ENCODE measurements around the gene FOXL1.

FOXL1 gene

GRCh38 chr16:86576591-86577313, 1.6 kb upstream of the FOXL1 start:
- H3K4me3 ChIP-seq (ENCODE audit: low read length), result peak overlapping the region; percentile 65
- DNase-seq (ENCODE audit: low read depth), result no peak
- TF ChIP-seq CTCF (conservative IDR thresholded peaks at IDR 0.05; ENCODE audit: low read depth, low read length), result no peak

GRCh38 chr16:86577314-86577971, 906 bp upstream of the FOXL1 start:
- peak overlapping the region; percentile 6 for H3K4me3 ChIP-seq (ENCODE audit: low read length)
- no peak for DNase-seq (ENCODE audit: low read depth)
- TF ChIP-seq CTCF (conservative IDR thresholded peaks at IDR 0.05; ENCODE audit: low read depth, low read length), result no peak

- no peak for DNase-seq (ENCODE audit: low read depth)
- no peak for TF ChIP-seq CTCF (conservative IDR thresholded peaks at IDR 0.05; ENCODE audit: low read depth, low read length)
- H3K4me3 ChIP-seq (ENCODE audit: low read length), result peak overlapping the region; percentile 53
Observed at GRCh38 chr16:86578611-86579267, 390 bp downstream of the FOXL1 start.

- no peak for TF ChIP-seq CTCF (conservative IDR thresholded peaks at IDR 0.05; ENCODE audit: low read depth, low read length)
- H3K4me3 ChIP-seq (ENCODE audit: low read length), result peak overlapping the region; percentile 53
- no peak for DNase-seq (ENCODE audit: low read depth)
Observed at GRCh38 chr16:86579268-86580062, 1.1 kb downstream of the FOXL1 start.

- peak overlapping the region; percentile 53 for H3K4me3 ChIP-seq (ENCODE audit: low read length)
- no peak for TF ChIP-seq CTCF (conservative IDR thresholded peaks at IDR 0.05; ENCODE audit: low read depth, low read length)
- DNase-seq (ENCODE audit: low read depth), result no peak
Observed at GRCh38 chr16:86580063-86580790, 1.9 kb downstream of the FOXL1 start.

GRCh38 chr16:86580791-86581170, 2.4 kb downstream of the FOXL1 start:
- TF ChIP-seq CTCF (conservative IDR thresholded peaks at IDR 0.05; ENCODE audit: low read depth, low read length), result no peak
- DNase-seq (ENCODE audit: low read depth), result no peak
- peak overlapping the region; percentile 53 for H3K4me3 ChIP-seq (ENCODE audit: low read length)
